CD4-positive, alpha-beta T cell (primary cell): ENCODE results near the gene LDLR. TPM values are rescaled to one million over a fixed set of nuclear protein-coding genes. Genes with fewer than 3 reads are reported as not detected.

Experiments
- ATAC-seq: fragments of 200-7000 bp; cut with Tn5 transposase; one replicate; pipeline ENCODE4 v1.10.0; 2022; ENCODE audit warnings: mild to moderate bottlenecking; ENCODE audit not compliant: poor library complexity
- CTCF ChIA-PET: fragments of 350-600 bp; sonication (Branson Sonifier 250); formaldehyde crosslinking; loops from one replicate; lab custom pipeline; 2021; ENCODE audit warnings: antibody characterized with exemption, inconsistent platforms; lab: Charles Lee
- POLR2A ChIA-PET: fragments of 350-600 bp; sonication (Branson Sonifier 250); formaldehyde crosslinking; loops from one replicate; lab custom pipeline; 2021; ENCODE audit warnings: antibody characterized with exemption, inconsistent platforms; lab: Charles Lee
- DNase-seq, 14 experiments: peaks; one replicate each; pipeline ENCODE4 v3.0.0-alpha.2; 2013 to 2020; ENCODE audit warnings: mixed read lengths in 2 of 14
- H3K27ac ChIP-seq, 2 donors: one replicate each; pipeline versions ENCODE4 v1.5.1 to v1.7.0; 2013; ENCODE audit warnings: low read length in 2 of 2, low read depth in 1 of 2, mild to moderate bottlenecking in 1 of 2
- H3K27me3 ChIP-seq, 2 experiments: 1 replicate in 1 of 2; 2 replicates in 1 of 2; pipeline versions ENCODE4 v1.6.1 to v1.7.0; 2013; ENCODE audit warnings: low read length in 2 of 2, control low read depth in 1 of 2, mild to moderate bottlenecking in 1 of 2, moderate library complexity in 1 of 2; ENCODE audit not compliant: insufficient read depth in 2 of 2, control insufficient read depth in 1 of 2
- H3K36me3 ChIP-seq: one replicate; pipeline ENCODE4 v1.6.1; 2013; ENCODE audit warnings: low read length, control low read depth; ENCODE audit not compliant: insufficient read depth
- H3K4me1 ChIP-seq: one replicate; pipeline ENCODE4 v1.6.1; 2013; ENCODE audit warnings: low read length, control low read depth; ENCODE audit not compliant: insufficient read depth
- H3K4me3 ChIP-seq: one replicate; pipeline ENCODE4 v1.5.1; 2013; ENCODE audit warnings: mild to moderate bottlenecking, low read length, moderate library complexity
- H3K9me3 ChIP-seq, 2 experiments: 1 replicate in 1 of 2; 2 replicates in 1 of 2; pipeline versions ENCODE4 v1.6.1 to v1.7.0; 2013; ENCODE audit warnings: low read length in 2 of 2, mild to moderate bottlenecking in 2 of 2, control low read depth in 1 of 2, moderate library complexity in 1 of 2; ENCODE audit not compliant: control insufficient read depth in 1 of 2, insufficient read depth in 1 of 2
- H3K27ac Mint-ChIP-seq: one replicate; pipeline ENCODE4 v1.8.0; 2020; ENCODE audit warnings: mixed read lengths
- H3K27me3 Mint-ChIP-seq: one replicate; pipeline ENCODE4 v1.8.0; 2021; ENCODE audit warnings: mixed read lengths
- H3K36me3 Mint-ChIP-seq: one replicate; pipeline ENCODE4 v1.8.0; 2021; ENCODE audit warnings: low read depth, mixed read lengths
- H3K4me1 Mint-ChIP-seq: one replicate; pipeline ENCODE4 v1.8.0; 2021; ENCODE audit warnings: low read depth, mixed read lengths
- H3K4me3 Mint-ChIP-seq: one replicate; pipeline ENCODE4 v1.8.0; 2020; ENCODE audit warnings: mild to moderate bottlenecking, mixed read lengths
- H3K9me3 Mint-ChIP-seq: one replicate; pipeline ENCODE4 v1.8.0; 2020; ENCODE audit warnings: mixed read lengths
- CTCF ChIP-seq: fragments of 200-600 bp; IDR thresholded peaks from one replicate; pipeline ENCODE4 v1.8.0; 2022; ENCODE audit warnings: antibody characterized with exemption, mild to moderate bottlenecking
- intact Hi-C, 2 experiments: fragments of 100-400 bp; cut with DNase I in 1 of 2; cut with micrococcal nuclease in 1 of 2; formaldehyde crosslinking; loops; one replicate each; pipeline versions ENCODE4 v1.15.1 to v1.9.0; 2023 to 2025; cut with DNase I, micrococcal nuclease
- total RNA-seq, 174 experiments: library from RNA in 2 of 174; stranded (reverse) in 2 of 174; gene quantifications; one replicate each; pipeline ENCODE4 v1.2.3 and lab custom pipeline; 2021 to 2026

LDLR gene
- total RNA-seq, 2 experiments from 2014 or later, result 32.5 to 34.0 TPM

- no peak for TF ChIP-seq CTCF
- intact Hi-C loops, result loop anchor here (5.0 kb wide), 2 partner anchors 36 to 41 kb away; partner anchors contain the start of gene LDLR (in 1 of the 2)
- Mint-ChIP-seq H3K27ac (no peak overlapping the region), H3K4me1 (no peaks in the 10 kb centered on the region), H3K9me3 (no peaks in the 10 kb centered on the region), H3K4me3 (no peak overlapping the region), H3K27me3 (no peaks in the 10 kb centered on the region), H3K36me3 (peaks cover 40% of the 10 kb centered on the region)
- CTCF ChIA-PET, result no interaction called here
- Histone ChIP-seq H3K4me3 (no peak overlapping the region), H3K4me1 (peaks cover 12% of the 10 kb centered on the region), H3K9me3 (no peaks in the 10 kb centered on the region), H3K27me3 (no peaks in the 10 kb centered on the region), H3K27ac (no peak overlapping the region), H3K36me3 (peaks cover 61% of the 10 kb centered on the region)
- no peak for ATAC-seq
- POLR2A ChIA-PET, result no interaction called here
- no peak for DNase-seq
Observed at GRCh38 chr19:11127905-11128304, 38.6 kb downstream of the LDLR start.

- DNase-seq (peak; percentile 63 to 84 (median 70)), ATAC-seq (peak; percentile 83)
- Mint-ChIP-seq H3K4me3 (no peak overlapping the region), H3K27me3 (no peaks in the 10 kb centered on the region), H3K9me3 (no peaks in the 10 kb centered on the region), H3K27ac (no peak overlapping the region), H3K36me3 (peaks cover 35% of the 10 kb centered on the region), H3K4me1 (no peaks in the 10 kb centered on the region)
- Histone ChIP-seq H3K36me3 (peaks cover 42% of the 10 kb centered on the region), H3K4me1 (peaks cover 11% of the 10 kb centered on the region), H3K9me3 (no peaks in the 10 kb centered on the region), H3K27ac (no peak overlapping the region), H3K4me3 (no peak overlapping the region), H3K27me3 (no peaks in the 10 kb centered on the region)
- ChIA-PET POLR2A (no interaction called here), CTCF (interaction anchor here (0.9 to 2.8 kb wide), 2 partner anchors 68 to 95 kb away, joined by 4 to 15 read pairs; no protein-coding TSS in a partner anchor)
- intact Hi-C loops, result loop anchor here (1.0 to 10.0 kb wide), 4 partner anchors 95 to 454 kb away; no protein-coding TSS in a partner anchor
- TF ChIP-seq CTCF, result peak; percentile 78
Observed at GRCh38 chr19:11130824-11131455, 41.7 kb downstream of the LDLR start.

- H3K27me3 ChIP-seq, result no peaks in the 10 kb centered on the region
- no peaks in the 10 kb centered on the region for H3K9me3 ChIP-seq
- no peaks in the 10 kb centered on the region for H3K4me1 Mint-ChIP-seq
- H3K36me3 ChIP-seq, result peaks cover 40% of the 10 kb centered on the region
- H3K4me3 Mint-ChIP-seq, result no peak overlapping the region
- H3K36me3 Mint-ChIP-seq, result peaks cover 31% of the 10 kb centered on the region
- H3K4me3 ChIP-seq, result no peak overlapping the region
- no peak overlapping the region for H3K27ac ChIP-seq
- no peak for TF ChIP-seq CTCF
- H3K4me1 ChIP-seq, result peaks cover 6% of the 10 kb centered on the region
- ChIA-PET POLR2A (no interaction called here), CTCF (interaction anchor here (2.8 kb wide), 1 partner anchor 96 kb away, joined by 15 read pairs; no protein-coding TSS in a partner anchor)
- H3K27me3 Mint-ChIP-seq, result no peaks in the 10 kb centered on the region
- no peak overlapping the region for H3K27ac Mint-ChIP-seq
- intact Hi-C loops, result loop anchor here (1.0 to 10.0 kb wide), 4 partner anchors 95 to 453 kb away; no protein-coding TSS in a partner anchor
- DNase-seq, result no peak
- ATAC-seq, result no peak
- no peaks in the 10 kb centered on the region for H3K9me3 Mint-ChIP-seq
Observed at GRCh38 chr19:11131471-11131870, 42.2 kb downstream of the LDLR start.
